IPS DF 6.9 (cell line): ENCODE data around the gene CRYBB3.

Source experiments
- DNase-seq: peaks from one replicate; pipeline ENCODE4 v3.0.0-alpha.2; 2013; ENCODE audit warnings: low read depth, low spot score
- H3K27ac ChIP-seq: one replicate; pipeline ENCODE4 v1.5.1; 2013; ENCODE audit warnings: low read length, control low read depth
- H3K27me3 ChIP-seq: 2 replicates; pipeline ENCODE4 v1.6.1; 2013; ENCODE audit warnings: mild to moderate bottlenecking, low read length; ENCODE audit not compliant: control insufficient read depth, insufficient read depth
- H3K36me3 ChIP-seq: 2 replicates; pipeline ENCODE4 v1.6.1; 2013; ENCODE audit warnings: low read length; ENCODE audit not compliant: control insufficient read depth, insufficient read depth
- H3K4me1 ChIP-seq: 2 replicates; pipeline ENCODE4 v1.6.1; 2013; ENCODE audit warnings: low read length; ENCODE audit not compliant: control insufficient read depth, insufficient read depth
- H3K4me3 ChIP-seq: 2 replicates; pipeline ENCODE4 v1.5.1; 2013; ENCODE audit warnings: mild to moderate bottlenecking, low read length
- H3K9me3 ChIP-seq: 2 replicates; pipeline ENCODE4 v1.6.1; 2013; ENCODE audit warnings: low read length, inconsistent platforms; ENCODE audit not compliant: control insufficient read depth, insufficient read depth
- WGBS: extraction: QIAGEN DNeasy Blood & Tissue Kit; methylation state at CpG from one replicate; pipeline ENCODE4 v1.1.7; 2013; ENCODE audit warnings: mixed read lengths, missing lambda C conversion rate; ENCODE audit not compliant: insufficient read length, insufficient coverage; 5-methylcytosine and 5-hydroxymethylcytosine counted together

The CRYBB3 gene

DNA sequence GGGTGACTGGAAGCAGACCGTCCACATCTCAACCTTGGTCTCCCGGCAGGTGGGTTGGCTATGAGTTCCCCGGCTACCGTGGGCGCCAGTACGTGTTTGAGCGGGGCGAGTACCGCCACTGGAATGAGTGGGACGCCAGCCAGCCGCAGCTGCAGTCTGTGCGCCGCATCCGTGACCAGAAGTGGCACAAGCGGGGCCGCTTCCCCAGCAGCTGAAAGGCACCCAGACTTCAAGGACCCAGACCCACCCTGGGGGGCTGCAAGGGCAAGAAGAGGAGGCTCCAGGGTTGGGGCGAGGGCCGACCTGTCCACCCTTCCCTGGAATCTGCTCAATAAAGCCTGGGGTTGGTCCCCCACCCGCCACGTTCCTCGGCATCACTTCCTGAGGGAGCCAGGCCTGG, 7.3 kb downstream of the CRYBB3 start:
- H3K36me3 ChIP-seq: no peaks in the 10 kb centered on the region
- H3K27ac ChIP-seq: no peak overlapping the region
- WGBS: no CpG with 5 or more reads among the region's 21 CpGs
- no peak overlapping the region for H3K4me3 ChIP-seq
- no peaks in the 10 kb centered on the region for H3K27me3 ChIP-seq
- H3K4me1 ChIP-seq: no peaks in the 10 kb centered on the region
- DNase-seq: no peak
- H3K9me3 ChIP-seq: no peaks in the 10 kb centered on the region

DNA sequence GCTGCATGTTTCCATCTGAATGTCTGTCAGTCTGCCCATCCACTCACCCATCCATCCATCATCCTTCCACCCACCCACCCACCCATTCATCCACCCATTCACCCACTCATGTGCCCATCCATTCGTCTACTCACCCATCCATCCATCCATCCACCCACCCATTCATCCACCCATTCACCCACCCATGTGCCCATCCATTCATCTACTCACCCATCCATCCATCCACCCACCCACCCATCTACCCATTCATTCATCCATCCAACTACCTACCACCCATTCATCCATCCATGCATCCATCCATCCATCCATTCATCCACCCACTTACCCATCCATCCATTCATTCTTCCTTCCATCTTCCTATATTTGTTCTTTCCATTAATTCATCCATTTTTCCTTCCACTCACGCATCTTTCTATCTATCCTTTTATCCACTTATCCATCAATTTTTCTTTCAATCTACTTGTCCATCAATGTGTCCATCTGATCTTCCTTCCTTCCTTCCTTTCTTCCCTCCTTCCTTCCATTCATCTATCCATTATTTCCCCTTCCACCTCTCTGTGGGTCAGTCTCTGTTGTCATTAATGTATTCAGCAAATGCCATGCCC, 8.0 kb downstream of the CRYBB3 start:
- 100% methylated on average over 1 of the region's 2 CpGs for WGBS
- no peaks in the 10 kb centered on the region for H3K27me3 ChIP-seq
- no peaks in the 10 kb centered on the region for H3K9me3 ChIP-seq
- no peak overlapping the region for H3K27ac ChIP-seq
- no peak overlapping the region for H3K4me3 ChIP-seq
- no peak for DNase-seq
- no peaks in the 10 kb centered on the region for H3K4me1 ChIP-seq
- H3K36me3 ChIP-seq: no peaks in the 10 kb centered on the region

DNA sequence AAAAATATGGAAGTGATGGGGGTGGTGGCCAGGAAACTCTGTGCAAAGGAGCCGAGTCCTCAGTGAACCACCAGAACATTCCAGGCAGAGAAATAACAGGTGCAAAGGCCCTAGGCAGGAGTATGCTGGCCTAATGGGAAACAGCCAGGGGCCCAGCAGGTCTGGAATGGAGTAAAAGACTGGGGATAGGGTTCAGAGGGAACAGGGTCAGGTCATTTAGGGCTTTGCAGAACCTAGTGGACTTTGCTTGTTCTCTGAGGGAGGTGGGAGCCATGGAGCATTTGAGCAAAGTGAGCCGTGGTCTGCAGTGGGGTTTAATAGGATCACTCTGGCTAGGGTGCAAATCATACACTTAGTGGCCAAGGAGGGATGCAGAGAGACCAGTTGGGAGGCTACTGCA, 8.7 kb downstream of the CRYBB3 start:
- H3K4me1 ChIP-seq: no peaks in the 10 kb centered on the region

DNA sequence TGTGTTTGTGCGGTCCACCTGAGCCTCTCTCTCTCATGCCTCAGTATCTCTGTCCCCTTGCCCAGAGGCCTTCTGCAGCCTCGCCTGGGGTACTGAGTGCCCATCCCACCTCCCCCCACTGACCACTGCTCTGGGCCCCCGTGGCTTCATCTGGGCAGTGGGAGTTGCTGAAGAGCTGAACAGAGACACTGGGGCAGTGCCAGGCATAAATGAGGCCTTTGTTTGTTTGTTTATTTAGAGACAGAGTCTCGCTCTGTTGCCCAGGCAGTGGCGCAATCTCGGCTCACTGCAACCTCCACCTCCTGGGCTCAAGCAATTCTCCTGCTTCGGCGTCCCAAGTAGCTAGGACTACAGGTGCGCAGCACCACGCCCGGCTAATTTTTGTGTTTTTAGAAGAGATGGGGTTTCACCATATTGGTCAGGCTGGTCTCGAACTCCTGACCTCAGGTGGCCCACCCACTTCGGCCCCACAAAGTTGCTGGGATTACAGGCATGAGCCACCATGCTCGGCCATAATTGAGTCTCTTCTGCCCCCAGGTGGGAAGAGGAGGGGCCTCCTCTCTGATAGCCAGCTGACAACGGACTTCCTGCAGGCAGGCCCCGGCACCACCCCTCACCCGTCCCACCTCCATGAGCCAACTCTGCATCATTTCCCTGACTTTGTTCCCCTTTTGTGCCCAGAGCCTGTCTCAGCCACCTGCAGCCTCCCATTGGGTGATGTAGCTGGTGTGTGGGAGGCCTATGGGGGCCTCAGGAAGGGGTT, 9.3 kb downstream of the CRYBB3 start:
- DNase-seq: no peak
- H3K36me3 ChIP-seq: no peaks in the 10 kb centered on the region
- no peaks in the 10 kb centered on the region for H3K27me3 ChIP-seq
- H3K9me3 ChIP-seq: no peaks in the 10 kb centered on the region
- no peak overlapping the region for H3K4me3 ChIP-seq
- WGBS: no CpG with 5 or more reads among the region's 17 CpGs
- no peak overlapping the region for H3K27ac ChIP-seq
- no peaks in the 10 kb centered on the region for H3K4me1 ChIP-seq

More for the DNA sequence above, 8.7 kb downstream of the CRYBB3 start:
- H3K9me3 ChIP-seq: no peaks in the 10 kb centered on the region
- no peak overlapping the region for H3K4me3 ChIP-seq
- no CpG with 5 or more reads among the region's 2 CpGs for WGBS
- DNase-seq: no peak
- H3K27me3 ChIP-seq: no peaks in the 10 kb centered on the region
- H3K36me3 ChIP-seq: no peaks in the 10 kb centered on the region
- H3K27ac ChIP-seq: no peak overlapping the region

DNA sequence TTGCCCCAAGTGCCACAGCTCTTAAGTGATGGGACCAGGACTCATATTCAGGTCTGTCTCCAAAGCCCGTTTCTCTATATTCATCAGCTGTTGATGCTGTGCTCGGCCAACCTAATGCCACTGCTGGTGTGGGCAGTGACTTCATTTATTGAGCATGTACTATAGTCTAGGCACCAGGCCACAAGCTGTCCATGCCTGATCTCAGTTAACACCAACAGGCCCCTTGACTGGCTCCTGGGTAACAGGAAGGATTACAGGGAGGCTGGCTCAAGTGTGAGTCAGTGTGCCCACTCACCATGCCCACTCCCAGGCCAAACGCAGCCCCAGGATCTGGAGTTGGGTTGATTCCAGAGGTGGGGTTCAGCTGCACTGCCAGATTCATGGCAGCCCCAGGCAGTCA, 11.1 kb downstream of the CRYBB3 start:
- no peak overlapping the region for H3K27ac ChIP-seq
- no peaks in the 10 kb centered on the region for H3K36me3 ChIP-seq
- H3K4me3 ChIP-seq: no peak overlapping the region
- no CpG with 5 or more reads among the region's 3 CpGs for WGBS
- H3K4me1 ChIP-seq: no peaks in the 10 kb centered on the region
- H3K27me3 ChIP-seq: no peaks in the 10 kb centered on the region
- DNase-seq: no peak
- H3K9me3 ChIP-seq: no peaks in the 10 kb centered on the region

DNA sequence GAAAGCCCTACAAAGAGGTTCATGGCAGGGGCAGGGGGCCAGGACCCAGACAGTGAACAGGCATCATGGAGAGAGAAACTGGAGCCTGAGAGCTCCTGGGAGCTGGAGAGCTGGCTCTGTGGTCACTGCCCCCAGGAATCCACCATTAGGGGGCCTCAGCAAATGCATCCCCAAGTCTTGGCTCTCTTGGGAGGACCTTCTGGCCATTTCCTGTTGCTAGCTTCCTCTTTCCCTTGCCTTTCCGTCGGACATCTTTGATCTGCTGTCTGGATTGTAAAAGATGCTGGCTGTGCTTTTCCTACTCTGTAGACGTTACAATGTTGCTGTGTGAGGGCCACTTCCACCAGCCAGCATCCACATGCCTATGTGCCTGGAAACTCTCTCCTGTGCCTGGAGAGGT, 12.7 kb downstream of the CRYBB3 start:
- WGBS: no CpG with 5 or more reads among the region's 3 CpGs

DNA sequence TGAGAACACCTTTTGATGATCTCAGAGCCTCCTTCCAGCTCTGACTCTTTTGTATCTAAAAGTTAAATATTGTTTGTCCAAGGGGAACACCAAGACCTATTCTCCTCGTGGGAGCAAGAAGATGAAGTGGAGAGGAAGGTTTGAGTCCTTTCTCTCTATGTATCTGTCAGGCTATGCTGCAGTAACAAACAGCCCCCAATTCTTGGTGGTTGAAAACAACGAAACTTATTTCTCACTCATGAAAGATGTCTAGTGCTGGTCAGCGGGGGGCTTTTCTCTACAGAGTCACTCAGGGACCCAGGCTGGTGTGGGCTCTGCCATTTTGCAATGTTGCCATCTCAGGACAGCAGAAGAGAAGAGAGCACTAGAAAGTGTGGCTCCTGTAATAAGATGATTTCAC, 13.6 kb downstream of the CRYBB3 start:
- H3K4me1 ChIP-seq: no peaks in the 10 kb centered on the region
- WGBS: no CpG with 5 or more reads among the region's 3 CpGs
- no peak overlapping the region for H3K27ac ChIP-seq
- H3K36me3 ChIP-seq: no peaks in the 10 kb centered on the region
- no peak overlapping the region for H3K4me3 ChIP-seq
- no peaks in the 10 kb centered on the region for H3K27me3 ChIP-seq
- DNase-seq: no peak
- H3K9me3 ChIP-seq: no peaks in the 10 kb centered on the region

More for the DNA sequence above, 12.7 kb downstream of the CRYBB3 start:
- no peaks in the 10 kb centered on the region for H3K27me3 ChIP-seq
- no peak overlapping the region for H3K4me3 ChIP-seq
- no peaks in the 10 kb centered on the region for H3K9me3 ChIP-seq
- H3K4me1 ChIP-seq: no peaks in the 10 kb centered on the region
- no peak overlapping the region for H3K27ac ChIP-seq
- DNase-seq: no peak
- H3K36me3 ChIP-seq: no peaks in the 10 kb centered on the region

DNA sequence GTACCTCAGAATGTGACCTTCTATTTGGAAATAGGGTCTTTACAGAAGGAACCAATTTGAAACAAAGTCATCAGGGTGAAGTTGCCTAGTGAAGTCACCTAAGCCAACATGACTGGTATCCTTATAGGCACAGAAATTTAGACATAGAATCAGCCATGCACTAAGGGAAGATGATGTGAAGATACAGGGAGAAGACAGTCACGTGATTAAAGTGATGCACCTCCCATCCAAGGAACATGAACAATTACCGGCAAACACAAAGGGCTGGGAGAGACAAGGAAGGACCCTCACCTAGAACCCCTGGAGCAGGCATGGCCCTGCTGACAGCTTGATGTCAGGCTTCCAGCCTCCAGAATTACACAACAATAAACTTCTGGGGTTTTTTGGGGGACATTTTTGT, 16.6 kb downstream of the CRYBB3 start:
- DNase-seq: no peak
- Histone ChIP-seq H3K27ac (no peak overlapping the region), H3K36me3 (no peaks in the 10 kb centered on the region), H3K9me3 (no peaks in the 10 kb centered on the region), H3K4me1 (no peaks in the 10 kb centered on the region), H3K4me3 (no peak overlapping the region), H3K27me3 (no peaks in the 10 kb centered on the region)
- WGBS: no CpG with 5 or more reads among the region's 2 CpGs

DNA sequence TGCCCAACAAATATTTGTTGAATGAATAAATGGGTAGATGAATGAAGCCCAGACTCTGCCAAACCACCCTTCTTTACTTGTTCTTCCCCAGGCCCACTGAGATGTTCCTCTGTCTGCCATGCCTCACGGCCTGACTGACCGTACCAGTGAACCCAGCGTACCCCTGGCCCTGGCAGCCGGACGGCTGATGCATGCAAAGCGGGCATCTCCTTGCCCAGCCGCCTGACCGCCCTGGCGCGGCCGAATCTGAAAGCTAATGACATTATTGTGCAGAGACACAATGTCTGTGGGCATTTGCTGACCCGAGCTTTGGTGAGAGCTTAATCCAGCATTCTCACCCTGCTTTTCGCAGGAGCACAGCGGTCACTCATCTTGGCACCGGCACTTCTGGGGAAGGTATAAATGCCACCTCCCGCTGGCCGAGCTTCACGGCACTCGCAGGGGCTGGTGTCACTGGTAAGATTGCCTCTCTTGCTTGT, 19.6 kb downstream of the CRYBB3 start, which contains the start of gene CRYBB2:
Gene CRYBB2, plus strand, starts transcription at position 429 of the 479 bp plus-strand sequence. CDS start 1,791 bp downstream, outside the sequence.
- no peak within 1 kb of the TSS for H3K27ac ChIP-seq
- WGBS: no CpG with 5 or more reads among the region's 19 CpGs
- DNase-seq: no peak
- no peaks in the 10 kb centered on the region for H3K36me3 ChIP-seq
- H3K4me3 ChIP-seq: no peak within 1 kb of the TSS
- H3K9me3 ChIP-seq: no peaks in the 10 kb centered on the region
- H3K4me1 ChIP-seq: no peaks in the 10 kb centered on the region
- no peaks in the 10 kb centered on the region for H3K27me3 ChIP-seq

DNA sequence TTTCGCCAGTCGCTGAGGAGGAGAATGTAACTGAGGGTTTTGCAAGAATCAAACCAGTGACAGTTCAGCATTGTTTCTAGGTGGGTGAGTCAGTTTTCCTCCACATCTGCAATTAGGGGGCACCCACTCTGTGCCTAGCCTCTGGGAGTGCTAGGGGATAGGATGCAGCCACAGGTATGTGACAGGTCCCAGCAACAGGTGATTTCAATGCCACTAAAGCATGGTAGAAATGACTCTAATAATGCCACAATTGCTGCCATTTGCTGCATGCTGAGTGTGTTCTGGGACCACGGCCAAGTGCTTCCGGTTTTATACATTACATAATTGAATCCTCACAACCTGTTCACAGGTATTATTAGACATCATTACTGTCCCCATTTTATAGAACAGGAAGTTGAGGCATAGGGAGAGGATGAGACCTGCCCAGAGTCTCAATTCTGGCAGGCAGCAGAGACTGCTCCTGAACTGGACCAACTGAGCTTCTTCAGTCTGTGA, 20.3 kb downstream of the CRYBB3 start:
- no peaks in the 10 kb centered on the region for H3K9me3 ChIP-seq
- WGBS: no CpG with 5 or more reads among the region's 4 CpGs

More for the DNA sequence above, 20.3 kb downstream of the CRYBB3 start:
- Histone ChIP-seq H3K27me3 (no peaks in the 10 kb centered on the region), H3K27ac (no peak overlapping the region), H3K36me3 (no peaks in the 10 kb centered on the region), H3K4me1 (no peaks in the 10 kb centered on the region), H3K4me3 (no peak overlapping the region)
- DNase-seq: no peak
